Measurements from ENCODE around the gene SH2D3A. TPM values are rescaled to one million over a fixed set of nuclear protein-coding genes. Genes with fewer than 3 reads are reported as not detected.

Gene SH2D3A
- total RNA-seq, 1 experiment from 2014 or later: 17.9 TPM

DNA sequence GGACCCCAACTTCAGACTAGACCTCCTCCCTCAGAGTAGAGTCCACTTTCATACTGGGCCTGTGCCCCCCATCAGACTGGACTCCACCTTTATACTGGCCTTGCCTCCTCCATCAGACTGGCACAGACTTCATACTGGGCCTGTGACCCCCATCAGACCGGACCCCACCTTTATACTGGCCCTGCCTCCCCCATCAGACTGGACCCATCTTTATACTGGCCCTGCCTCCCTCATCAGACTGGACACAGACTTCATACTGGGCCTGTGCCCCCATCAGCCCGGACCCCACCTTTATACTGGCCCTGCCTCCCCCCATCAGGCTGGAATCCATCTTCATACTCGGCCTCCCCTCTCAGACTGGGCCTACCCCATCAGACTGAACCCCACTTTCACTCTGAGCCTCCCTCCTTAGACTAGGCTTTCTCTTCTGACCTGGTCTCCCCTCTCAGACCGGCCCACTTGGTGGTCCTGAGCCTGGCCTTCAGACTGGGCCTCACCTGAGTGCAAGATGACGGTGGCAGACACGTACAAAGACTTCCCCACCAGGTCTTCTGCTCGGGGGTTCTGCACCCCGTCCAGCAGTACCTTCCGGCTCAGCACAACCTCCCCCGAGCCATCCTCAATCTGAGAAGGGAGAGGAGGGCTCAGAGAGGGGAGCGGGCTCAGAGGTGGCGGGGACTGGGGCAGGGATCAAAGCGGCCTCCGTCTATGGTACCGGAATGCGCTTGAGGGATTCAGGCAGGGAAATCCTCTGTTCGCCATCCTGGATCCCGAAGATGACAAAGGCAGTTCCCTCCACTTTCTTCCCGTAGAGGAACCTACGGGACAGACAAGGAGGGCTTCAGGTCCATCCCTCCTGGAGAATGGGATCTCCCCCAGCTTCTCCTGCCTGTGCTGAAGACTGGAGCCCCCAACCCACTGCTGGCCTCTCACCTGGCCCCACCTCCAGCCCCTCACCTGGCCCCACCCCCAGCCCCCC lies 54.3 kb downstream of the SH2D3A start:
- Mint-ChIP-seq H3K9me3 (peaks cover 7 to 11% of the 10 kb centered on the region in 2 experiments), H3K4me1 (peaks cover 14 to 41% of the 10 kb centered on the region in 2 experiments), H3K36me3 (ENCODE audit: insufficient read depth in 1 of 3, low read depth in 3 of 3) (peaks cover 0 to 4% (median 3%) of the 10 kb centered on the region in 3 experiments; a peak in 3 of 7 replicates), H3K27me3 (ENCODE audit: low read depth) (peaks cover 57% of the 10 kb centered on the region), H3K27ac (no peak overlapping the region), H3K4me3 (peak overlapping the region in 1 of 2 experiments; percentile 13; a peak in 2 of 5 replicates)
- no peak overlapping the region for H3T11ph ChIP-seq (ENCODE audit: low read length)
- H4K5ac ChIP-seq (ENCODE audit: insufficient read length, low read depth, low read length): no peak overlapping the region
- H2AK5ac ChIP-seq (ENCODE audit: insufficient read length, low read length): no peak overlapping the region
- no peak overlapping the region for H2BK120ac ChIP-seq (ENCODE audit: low read depth, low read length, poor library complexity, severe bottlenecking)
- H3K9me3 ChIP-seq (ENCODE audit: control insufficient read depth, low read depth, low read length): no peaks in the 10 kb centered on the region
- H3K18ac ChIP-seq (ENCODE audit: insufficient read length, low read depth, low read length): no peak overlapping the region
- no peak overlapping the region for H2BK5ac ChIP-seq (ENCODE audit: insufficient read length, low read length)
- H2BK12ac ChIP-seq (ENCODE audit: insufficient read length, low read depth, low read length): no peak overlapping the region
- H2BK15ac ChIP-seq (ENCODE audit: low read depth, low read length): no peak overlapping the region
- H2AFZ ChIP-seq (ENCODE audit: low read length): no peak overlapping the region
- H3K79me2 ChIP-seq (ENCODE audit: insufficient read depth, low read length): no peaks in the 10 kb centered on the region
- no peak overlapping the region for H3K14ac ChIP-seq (ENCODE audit: insufficient read depth, low read length)
- no peaks in the 10 kb centered on the region; the same call in 1 of the 2 replicates for H3K4me1 ChIP-seq (ENCODE audit: insufficient read depth, low read length)
- no peak overlapping the region for H3K56ac ChIP-seq (ENCODE audit: insufficient read length, low read depth, low read length)
- H3K27me3 ChIP-seq (ENCODE audit: insufficient read depth, low read length): no peaks in the 10 kb centered on the region; the same call in 1 of the 2 replicates
- H4K91ac ChIP-seq (ENCODE audit: insufficient read length, low read depth, low read length): no peak overlapping the region
- H3K23ac ChIP-seq (ENCODE audit: insufficient read length, low read depth, low read length): no peak overlapping the region
- no peak overlapping the region for H3K27ac ChIP-seq (ENCODE audit: insufficient read length, low read depth, low read length)
- no peak overlapping the region for H3K4ac ChIP-seq (ENCODE audit: low read depth, low read length)
- H3K4me2 ChIP-seq (ENCODE audit: insufficient read depth, insufficient read length, low read length): no peak overlapping the region
- no CpG with 5 or more reads among the region's 20 CpGs for WGBS (ENCODE audit: extremely low coverage, insufficient read length, low lambda C conversion rate)
- TF ChIP-seq, protein P1, sequence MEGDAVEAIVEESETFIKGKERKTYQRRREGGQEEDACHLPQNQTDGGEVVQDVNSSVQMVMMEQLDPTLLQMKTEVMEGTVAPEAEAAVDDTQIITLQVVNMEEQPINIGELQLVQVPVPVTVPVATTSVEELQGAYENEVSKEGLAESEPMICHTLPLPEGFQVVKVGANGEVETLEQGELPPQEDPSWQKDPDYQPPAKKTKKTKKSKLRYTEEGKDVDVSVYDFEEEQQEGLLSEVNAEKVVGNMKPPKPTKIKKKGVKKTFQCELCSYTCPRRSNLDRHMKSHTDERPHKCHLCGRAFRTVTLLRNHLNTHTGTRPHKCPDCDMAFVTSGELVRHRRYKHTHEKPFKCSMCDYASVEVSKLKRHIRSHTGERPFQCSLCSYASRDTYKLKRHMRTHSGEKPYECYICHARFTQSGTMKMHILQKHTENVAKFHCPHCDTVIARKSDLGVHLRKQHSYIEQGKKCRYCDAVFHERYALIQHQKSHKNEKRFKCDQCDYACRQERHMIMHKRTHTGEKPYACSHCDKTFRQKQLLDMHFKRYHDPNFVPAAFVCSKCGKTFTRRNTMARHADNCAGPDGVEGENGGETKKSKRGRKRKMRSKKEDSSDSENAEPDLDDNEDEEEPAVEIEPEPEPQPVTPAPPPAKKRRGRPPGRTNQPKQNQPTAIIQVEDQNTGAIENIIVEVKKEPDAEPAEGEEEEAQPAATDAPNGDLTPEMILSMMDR (conservative IDR thresholded peaks at IDR 0.05): no peak
- no peak for DNase-seq
- no peaks in the 10 kb centered on the region for H3K79me1 ChIP-seq (ENCODE audit: insufficient read depth, low read depth, low read length, poor library complexity, severe bottlenecking)
- no peak overlapping the region for H2BK20ac ChIP-seq (ENCODE audit: low read depth, low read length, poor library complexity, severe bottlenecking)
- H4K20me1 ChIP-seq (ENCODE audit: control insufficient read depth, insufficient read depth, insufficient read length): no peaks in the 10 kb centered on the region
- no peaks in the 10 kb centered on the region for H3K23me2 ChIP-seq (ENCODE audit: insufficient read length, low read depth, low read length, poor library complexity, severe bottlenecking)
- no peak overlapping the region for H4K8ac ChIP-seq (replicated peaks; ENCODE audit: insufficient read length, low read depth, low read length)
- no peak overlapping the region for H3K9ac ChIP-seq (ENCODE audit: extremely low read depth, insufficient read length, low read length)
